Measurements from ENCODE around the gene TFE3.

TFE3 gene

GRCh38 chrX:49059681-49060085 is 16.5 kb upstream of the TFE3 start:
- DNase-seq = no peak

- no peak for DNase-seq
Observed at GRCh38 chrX:49059201-49059600, 16.0 kb upstream of the TFE3 start.

GRCh38 chrX:49058794-49059193 is 15.6 kb upstream of the TFE3 start, which contains the start of gene CCDC120:
Gene CCDC120, plus strand, starts transcription at chrX:49058999. Its CDS starts 3,043 bp downstream, at chrX:49062042.
- no peak for DNase-seq

GRCh38 chrX:49054073-49054762 is 11.1 kb upstream of the TFE3 start:
- no peak for DNase-seq

- no peak for DNase-seq
Observed at GRCh38 chrX:49053223-49054072, 10.3 kb upstream of the TFE3 start.

- no peak for DNase-seq
Observed at GRCh38 chrX:49043987-49044281, 777 bp upstream of the TFE3 start.

GRCh38 chrX:49042581-49043219 is 457 bp downstream of the TFE3 start:
- no peak for DNase-seq

- peak; percentile 34 for DNase-seq
Observed at GRCh38 chrX:49041744-49042580, 1.2 kb downstream of the TFE3 start.

GRCh38 chrX:49040376-49040955 is 2.7 kb downstream of the TFE3 start:
- no peak for DNase-seq

GRCh38 chrX:49039598-49040375 is 3.4 kb downstream of the TFE3 start:
- DNase-seq = peak; percentile 69

GRCh38 chrX:49037883-49038475 is 5.2 kb downstream of the TFE3 start:
- DNase-seq = no peak

GRCh38 chrX:49030283-49030682 is 12.9 kb downstream of the TFE3 start:
- DNase-seq = no peak

- DNase-seq = no peak
Observed at GRCh38 chrX:49029876-49030275, 13.3 kb downstream of the TFE3 start.

GRCh38 chrX:49019599-49020249 is 23.4 kb downstream of the TFE3 start:
- no peak for DNase-seq

- DNase-seq = no peak
Observed at GRCh38 chrX:49019050-49019449, 24.1 kb downstream of the TFE3 start.

GRCh38 chrX:49003696-49004095 is 39.5 kb downstream of the TFE3 start:
- no peak for DNase-seq

GRCh38 chrX:49002091-49002935 is 40.8 kb downstream of the TFE3 start, which contains the start of gene GRIPAP1:
Gene GRIPAP1, minus strand, starts transcription at chrX:49002264. Its CDS starts 35 bp downstream, at chrX:49002229.
- DNase-seq = peak; percentile 87

- peak; percentile 0 for DNase-seq
Observed at GRCh38 chrX:49001521-49002090, 41.6 kb downstream of the TFE3 start.

- no peak for DNase-seq
Observed at GRCh38 chrX:49000636-49001035, 42.5 kb downstream of the TFE3 start.

All from midbrain (tissue), 1 donor.